Upper lobe of left lung (tissue), 4 donors: ENCODE data around the gene PDILT.
"Not testable (repeated sequence)": the region's sequence is repeated elsewhere in the genome, so short reads cannot be mapped to it uniquely, and the experiment has no call there.

Experiments used
- CTCF ChIP-seq, 6 experiments: fragments of 450-650 bp in 4 of 6; fragments of 200-600 bp in 2 of 6; sonication (generic) in 2 of 6; IDR thresholded peaks; one replicate each; pipeline ENCODE4 v1.5.1; 2016 to 2019; ENCODE audit warnings: antibody characterized with exemption in 6 of 6
- POLR2A ChIP-seq, 4 donors: fragments of 450-650 bp; IDR thresholded peaks; one replicate each; pipeline ENCODE4 v1.5.1; 2016 to 2017; ENCODE audit warnings: antibody characterized with exemption in 4 of 4, mild to moderate bottlenecking in 2 of 4

- TF ChIP-seq CTCF, POLR2A (IDR thresholded peaks at IDR 0.05): not testable (repeated sequence)
These were observed 25.9 kb upstream of the PDILT start for GRCh38 chr16:20430480-20430879.
